ENCODE results near the gene GFPT2.
A peak's percentile ranks its signal among the peaks of the same experiment; 100 is the strongest.

The GFPT2 gene

GRCh38 chr5:180353048-180353979 lies at the start of gene GFPT2:
Gene GFPT2 (minus strand): TSS chr5:180353336. CDS start chr5:180353217, 119 bp downstream.
- DNase-seq = peak; percentile 70

DNA sequence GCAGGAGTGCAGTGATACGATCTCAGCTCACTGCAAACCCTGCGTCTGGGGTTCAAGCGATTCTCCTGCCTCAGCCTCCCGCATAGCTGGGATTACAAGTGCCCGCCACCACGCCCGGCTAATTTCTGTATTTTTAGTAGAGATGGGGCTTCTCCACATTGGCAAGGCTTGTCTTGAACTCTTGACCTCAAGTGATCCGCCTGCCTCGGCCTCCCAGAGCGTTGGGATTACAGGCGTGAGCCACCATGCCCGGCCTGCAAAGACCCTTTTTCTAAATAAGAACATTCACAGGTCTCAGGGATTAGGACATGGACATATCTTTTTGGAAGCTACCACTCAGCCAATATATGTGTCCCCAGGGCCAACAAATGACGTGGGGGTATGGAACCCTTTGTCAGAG lies 49.6 kb upstream of the GFPT2 start:
- no peak for DNase-seq

DNA sequence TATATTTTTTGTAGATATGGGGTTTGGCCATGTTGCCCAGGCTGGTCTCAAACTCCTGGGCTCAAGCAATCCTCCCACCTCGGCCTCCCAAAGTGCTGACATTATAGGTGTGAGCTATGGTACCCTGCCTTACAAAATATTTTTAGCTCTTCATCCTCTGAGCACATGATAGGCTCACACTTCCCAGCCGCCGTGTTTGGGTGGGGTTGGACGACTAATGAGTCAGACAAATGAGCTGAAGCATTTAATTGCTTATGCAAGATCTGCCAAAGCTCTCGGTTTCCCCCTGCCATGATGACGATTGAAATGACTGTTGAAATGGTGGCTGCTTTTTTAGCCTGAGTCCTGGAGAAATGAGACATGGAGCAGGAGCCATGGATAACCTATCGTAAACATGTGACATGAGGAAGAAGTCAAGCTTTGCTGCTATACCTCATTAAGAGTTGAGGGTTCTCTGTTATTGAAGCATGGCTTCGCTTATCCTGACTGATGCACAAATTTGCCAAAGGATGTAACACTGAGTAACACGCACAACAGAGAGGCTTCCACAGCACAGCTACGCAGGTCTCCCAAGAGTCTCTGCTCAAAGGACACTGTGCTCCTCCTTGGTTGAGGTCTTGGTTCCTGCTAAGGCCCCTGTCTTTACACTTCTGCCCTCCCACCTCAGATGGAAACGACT lies 48.2 kb upstream of the GFPT2 start:
- no peak for DNase-seq

GRCh38 chr5:180400416-180400815 lies 47.3 kb upstream of the GFPT2 start:
- DNase-seq = no peak

DNA sequence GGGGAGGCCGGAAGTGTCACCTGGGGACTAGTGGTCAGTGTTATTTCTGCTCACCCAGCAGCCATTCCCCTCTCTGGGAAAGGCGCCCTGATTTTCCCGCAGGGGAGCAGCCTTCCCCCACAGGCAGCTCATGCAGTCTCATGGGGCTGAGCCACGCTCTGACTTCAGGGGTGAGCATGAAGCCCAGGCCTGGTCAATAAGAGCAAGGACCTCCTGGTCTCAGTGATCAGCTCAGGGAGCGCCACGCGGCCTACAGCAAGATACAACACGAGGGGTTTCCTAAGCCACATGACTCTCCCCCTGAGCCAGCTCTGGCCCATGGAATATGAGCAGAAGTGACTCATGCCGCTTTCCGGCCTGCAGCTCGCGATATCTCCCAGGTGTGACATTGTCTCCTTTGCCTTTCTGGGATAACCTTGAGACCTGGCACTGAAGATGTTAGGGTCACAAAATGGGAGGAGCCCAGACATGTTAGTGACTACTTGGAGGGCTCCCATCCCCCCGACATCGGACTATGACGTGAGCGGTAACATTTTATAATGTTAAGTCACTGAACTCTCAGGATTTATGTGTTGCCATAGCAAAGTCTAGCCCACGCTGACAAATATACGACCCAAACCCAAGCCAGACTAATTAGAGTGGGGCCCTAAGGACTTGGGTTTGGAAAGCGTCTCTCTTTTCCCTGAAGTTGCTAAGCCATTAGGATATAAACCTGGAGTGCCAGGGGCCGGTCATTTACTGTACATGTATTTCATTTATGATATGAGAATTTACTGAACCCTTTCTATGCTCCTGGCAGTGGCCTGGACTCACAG lies 46.5 kb upstream of the GFPT2 start:
- DNase-seq = no peak

DNA sequence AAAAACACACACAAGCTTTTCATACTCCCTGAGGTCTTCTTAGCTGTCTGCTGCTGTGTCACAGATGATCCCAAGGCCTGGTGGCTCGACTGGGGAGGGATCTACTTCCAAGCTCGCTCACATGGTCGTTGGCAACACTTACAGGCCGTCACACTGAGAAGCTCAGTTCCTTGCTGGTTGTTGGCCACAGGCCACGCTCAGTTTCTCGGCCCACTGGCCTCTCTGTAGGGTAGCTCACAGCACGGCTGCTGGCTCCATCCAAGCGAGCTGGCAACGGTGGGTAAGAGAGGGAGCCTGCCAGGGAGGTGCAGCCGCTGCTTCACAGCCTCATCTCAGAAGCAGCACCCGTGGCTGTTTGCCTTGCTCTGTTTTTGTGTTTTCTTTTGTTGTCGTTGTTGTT lies 43.8 kb upstream of the GFPT2 start:
- DNase-seq = no peak

DNA sequence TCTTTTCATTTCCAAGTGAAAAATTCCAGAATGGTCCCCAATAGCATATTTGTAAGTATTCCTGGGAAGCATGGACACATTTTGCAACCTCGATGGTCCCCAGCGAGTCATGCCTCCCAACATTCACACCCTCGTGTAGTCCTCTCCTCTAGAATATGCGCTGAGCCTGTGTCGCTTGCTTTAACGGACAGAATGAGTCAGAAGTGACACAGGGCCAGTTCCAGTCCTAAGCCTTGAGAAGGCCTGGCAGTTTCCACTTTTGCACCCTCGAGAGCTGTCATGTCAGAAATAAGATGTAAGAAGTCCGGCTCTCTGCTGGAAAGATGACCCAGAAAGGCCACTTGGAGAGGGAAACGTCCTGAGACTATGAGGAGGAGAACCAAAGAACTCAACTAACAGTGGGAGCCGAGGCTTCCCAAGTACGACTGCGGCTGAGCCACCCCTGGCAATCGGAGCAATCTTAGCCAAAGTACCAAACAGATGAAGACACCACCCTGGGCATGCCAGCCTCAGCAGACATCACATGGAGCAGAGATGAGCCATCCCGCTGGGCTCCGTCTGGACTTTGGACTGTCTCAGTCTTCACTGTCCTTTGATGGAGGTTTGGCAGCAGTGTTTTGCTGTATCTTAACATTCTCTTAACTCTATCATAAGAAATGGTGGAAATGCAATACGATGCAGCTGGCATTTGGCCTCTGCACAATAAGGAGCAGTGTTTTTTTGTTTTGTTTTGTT lies 42.6 kb upstream of the GFPT2 start:
- no peak for DNase-seq

- no peak for DNase-seq
These were observed 41.0 kb upstream of the GFPT2 start for GRCh38 chr5:180394031-180394636.

DNA sequence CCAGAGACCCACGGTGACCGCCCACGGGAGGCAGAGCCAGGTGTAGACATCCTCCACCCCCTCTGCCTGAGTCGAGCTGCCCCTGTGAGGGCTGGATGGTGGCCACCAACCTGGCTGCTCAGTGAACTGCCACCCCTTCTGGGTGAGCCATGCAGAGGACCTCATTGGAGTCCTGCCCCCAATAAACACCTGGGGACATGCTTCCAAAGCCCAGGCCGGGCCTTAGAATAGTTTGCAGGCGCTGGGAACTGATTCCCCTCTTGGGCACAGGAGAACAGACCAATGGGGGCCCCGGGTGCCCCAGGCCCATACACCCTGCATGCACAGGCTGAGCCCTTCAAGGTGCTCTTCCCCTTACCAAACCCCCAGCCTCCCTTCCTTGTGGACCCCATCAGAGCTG lies 38.1 kb upstream of the GFPT2 start:
- no peak for DNase-seq

- DNase-seq = no peak
These were observed 37.5 kb upstream of the GFPT2 start for GRCh38 chr5:180390441-180391190.

DNA sequence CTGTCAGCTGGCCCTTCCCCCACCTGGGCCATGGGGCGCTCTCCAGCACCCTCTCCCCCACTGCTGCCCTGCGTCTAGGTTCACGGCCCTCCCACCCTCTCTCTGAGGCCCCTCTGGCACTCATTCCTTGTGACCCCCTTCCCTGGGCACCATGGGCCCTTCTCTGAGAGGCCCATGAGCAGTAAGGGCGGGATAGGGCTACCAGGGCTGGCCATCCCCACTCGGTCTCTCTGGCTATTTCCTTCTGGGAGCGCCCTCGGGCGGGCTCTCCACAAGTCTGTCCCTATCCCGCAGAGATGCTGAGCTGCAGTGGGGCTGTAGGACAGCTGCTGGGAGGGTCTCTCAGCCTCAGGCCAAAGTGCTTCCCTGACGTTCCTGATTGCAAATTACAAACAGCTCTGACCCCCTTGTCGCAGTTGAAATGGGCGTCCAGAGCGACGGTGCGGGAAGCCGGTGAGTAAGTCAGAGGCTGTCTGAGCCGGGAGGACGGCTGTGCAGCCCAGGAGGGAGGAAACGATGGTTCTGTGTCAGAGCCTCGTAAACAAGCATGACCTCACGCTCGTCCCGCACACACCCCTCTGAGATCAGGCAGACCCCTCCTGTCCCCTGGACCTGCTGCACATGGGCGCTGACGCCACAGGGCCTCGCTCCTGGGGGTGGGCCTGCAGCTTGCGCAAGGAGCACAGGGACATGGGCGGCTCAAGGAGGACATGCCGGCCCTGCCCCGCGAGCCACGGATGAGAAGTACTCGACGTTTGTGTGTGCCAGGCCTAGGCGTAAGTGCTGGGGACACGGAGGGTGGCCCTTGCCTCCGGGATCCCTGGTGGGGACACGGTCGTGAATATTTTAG lies 36.3 kb upstream of the GFPT2 start:
- DNase-seq = no peak

DNA sequence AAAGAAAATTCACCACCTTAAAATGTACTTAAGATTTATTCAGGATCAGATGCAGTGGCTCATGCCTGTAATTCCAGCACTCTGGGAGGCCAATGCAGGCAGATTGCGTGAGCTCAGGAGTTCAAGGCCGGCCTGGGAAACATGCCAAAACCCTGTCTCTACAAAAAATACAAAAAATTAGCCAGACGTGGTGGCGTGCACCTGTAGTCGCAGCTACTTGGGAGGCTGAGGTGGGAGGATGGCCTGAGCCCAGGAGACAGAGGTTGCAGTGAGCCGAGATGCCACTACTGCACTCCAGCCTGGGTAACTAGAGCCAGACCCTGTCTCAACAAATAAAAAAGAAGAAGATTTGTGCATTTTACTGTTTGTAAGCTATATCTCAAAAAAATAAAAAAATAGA lies 34.7 kb upstream of the GFPT2 start:
- no peak for DNase-seq

DNA sequence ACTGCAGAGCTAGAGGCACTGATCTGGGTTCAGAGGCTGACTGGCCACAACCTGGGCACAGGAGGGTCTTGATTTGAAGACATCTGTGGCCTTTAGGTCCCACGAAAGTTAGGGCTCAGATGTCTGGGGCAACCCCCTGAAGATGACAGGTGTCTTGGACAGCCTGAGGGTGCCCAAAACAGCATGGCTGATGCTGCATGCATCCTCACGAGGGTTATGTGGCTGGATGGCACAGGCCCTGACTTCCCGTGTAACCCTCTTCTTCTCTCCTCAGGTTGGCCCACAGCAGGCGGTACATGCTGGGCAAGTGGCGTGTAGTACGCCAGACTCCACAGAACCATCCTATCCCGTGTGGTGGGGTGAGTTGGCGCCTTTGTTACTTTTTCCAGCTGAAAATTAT lies 29.8 kb upstream of the GFPT2 start:
- DNase-seq = no peak

DNA sequence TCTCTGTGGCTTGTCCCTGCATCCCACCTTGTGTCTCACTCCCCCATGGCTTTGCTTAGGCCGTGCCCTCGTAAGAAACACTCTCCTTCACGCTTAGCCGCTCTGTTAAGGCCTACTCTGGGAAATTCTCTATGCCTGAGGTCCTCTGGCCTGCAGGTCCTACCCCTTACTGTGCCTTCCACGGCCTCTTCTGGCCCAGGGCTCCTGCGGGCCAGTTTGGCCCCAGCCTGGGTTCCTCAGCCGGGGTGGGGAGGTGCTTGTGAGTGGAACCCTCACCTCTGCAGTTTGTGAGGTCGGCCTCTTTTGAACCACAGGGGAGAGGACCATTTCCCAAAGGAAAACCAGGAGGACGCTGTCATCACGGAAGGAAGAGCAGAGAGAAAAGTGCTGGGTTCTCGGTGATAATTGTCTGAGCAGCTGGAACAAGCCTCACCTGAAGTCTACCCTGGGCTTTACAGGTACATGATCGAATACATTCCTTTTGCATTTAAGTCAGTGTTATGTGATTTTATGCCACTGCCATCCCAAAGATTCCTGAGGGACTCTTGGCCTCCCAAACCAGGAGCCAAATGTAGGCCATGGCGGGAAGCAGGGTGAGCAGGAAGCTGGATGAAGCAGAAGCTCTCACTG lies 28.8 kb upstream of the GFPT2 start:
- no peak for DNase-seq

DNA sequence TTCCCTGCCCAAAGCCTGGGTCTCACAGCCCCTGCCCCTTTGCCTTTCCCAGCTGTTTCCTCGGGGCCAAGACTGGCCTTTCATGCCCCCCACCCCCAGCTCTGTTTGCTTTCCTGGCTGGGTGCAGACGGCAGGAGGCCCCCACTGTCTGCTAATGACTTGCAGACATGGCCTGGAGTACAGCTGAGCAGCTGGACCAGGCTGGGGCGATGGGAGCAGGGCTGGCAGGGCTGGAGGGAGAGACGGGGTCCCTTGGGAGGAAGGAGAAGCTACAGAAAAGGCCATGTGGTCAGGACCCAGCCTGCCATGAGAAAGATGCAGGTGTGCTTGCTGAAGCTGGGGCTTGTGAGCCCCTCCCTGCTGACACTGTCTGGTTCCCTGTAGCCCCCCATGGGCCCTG lies 28.3 kb upstream of the GFPT2 start:
- DNase-seq = no peak

GRCh38 chr5:180380856-180381255 lies 27.7 kb upstream of the GFPT2 start:
- no peak for DNase-seq

GRCh38 chr5:180380441-180380840 lies 27.3 kb upstream of the GFPT2 start:
- DNase-seq = no peak

GRCh38 chr5:180379355-180380070 lies 26.4 kb upstream of the GFPT2 start:
- DNase-seq = no peak

Measured in stimulated activated CD4-positive, alpha-beta T cell treated with anti-CD3 and anti-CD28 coated beads, Interleukin-4, amount 100 ng/mL, for 24 hours (primary cell).